ENCODE results near the gene KCNH6.

Gene KCNH6

DNA sequence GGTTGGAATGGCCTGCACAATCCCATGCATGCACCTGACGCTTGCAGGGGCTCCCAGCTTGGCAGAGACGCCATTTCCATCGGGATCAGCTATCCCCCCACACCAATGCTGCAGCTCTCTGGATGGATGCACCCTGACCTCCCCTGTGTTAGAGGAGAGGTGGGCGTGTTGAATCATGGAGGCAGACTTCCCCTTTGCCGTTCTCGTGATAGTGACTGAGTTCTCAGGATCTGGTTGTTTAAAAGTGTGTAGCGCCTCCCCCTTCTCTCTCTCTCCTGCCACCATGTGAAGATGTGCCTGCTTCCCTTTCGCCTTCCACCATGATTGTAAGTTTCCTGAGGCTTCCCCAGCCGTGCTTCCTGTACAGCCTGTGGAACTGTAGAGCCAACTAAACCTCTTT, 17.8 kb upstream of the KCNH6 start:
- Mint-ChIP-seq H3K36me3 (ENCODE audit: insufficient read depth) (peaks cover 3% of the 10 kb centered on the region), H3K4me3 (no peak overlapping the region), H3K27ac (ENCODE audit: low read depth) (no peak overlapping the region), H3K4me1 (no peaks in the 10 kb centered on the region), H3K9me3 (no peaks in the 10 kb centered on the region), H3K27me3 (peaks cover 94% of the 10 kb centered on the region)
- ATAC-seq (replicated peaks; ENCODE audit: extremely low read depth, poor library complexity, severe bottlenecking): no peak
- no peak for DNase-seq (ENCODE audit: low spot score in 2 of 2)

DNA sequence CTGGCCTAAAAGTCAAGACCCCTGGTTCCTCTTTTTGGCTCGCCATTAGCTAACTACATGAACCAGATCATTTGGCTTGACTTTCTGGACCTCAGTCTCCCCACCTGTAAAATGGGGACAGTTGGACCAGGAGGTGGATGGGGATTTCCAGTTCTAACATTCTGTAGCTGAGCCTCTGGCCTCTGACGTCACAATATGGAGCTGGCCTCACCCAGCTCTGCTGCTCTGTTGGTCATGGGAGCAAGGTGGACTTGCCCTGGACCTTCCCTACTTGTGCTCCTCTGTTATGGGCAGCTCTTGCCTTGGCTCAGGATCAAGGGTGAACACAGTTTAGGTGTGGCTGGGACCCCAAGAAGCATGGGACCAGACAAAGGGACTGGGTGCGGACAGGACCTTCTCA, 16.5 kb upstream of the KCNH6 start:
- Mint-ChIP-seq H3K4me1 (no peaks in the 10 kb centered on the region), H3K27ac (ENCODE audit: low read depth) (no peak overlapping the region), H3K9me3 (no peaks in the 10 kb centered on the region), H3K27me3 (peaks cover 81% of the 10 kb centered on the region), H3K4me3 (no peak overlapping the region), H3K36me3 (ENCODE audit: insufficient read depth) (no peaks in the 10 kb centered on the region)
- ATAC-seq (replicated peaks; ENCODE audit: extremely low read depth, poor library complexity, severe bottlenecking) (no peak), DNase-seq (ENCODE audit: low spot score in 2 of 2) (no peak)

DNA sequence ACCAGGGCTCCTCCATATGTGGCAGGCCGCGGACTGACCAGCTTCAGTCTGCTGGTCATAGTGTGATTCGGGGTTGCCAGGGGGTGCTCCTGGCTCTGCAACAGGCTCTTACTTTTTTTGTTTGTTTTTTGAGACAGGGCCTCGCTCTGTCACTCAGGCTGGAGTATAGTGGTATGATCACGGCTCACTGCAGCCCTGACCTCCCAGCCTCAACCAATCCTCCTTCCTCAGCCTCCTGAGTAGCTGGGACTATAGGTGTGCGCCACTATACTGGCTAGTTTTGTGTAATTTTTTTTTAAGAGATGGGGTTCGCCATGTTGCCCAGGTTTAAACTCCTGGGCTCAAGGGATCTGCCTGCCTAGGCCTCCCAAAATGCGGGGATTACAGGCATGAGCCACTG, 11.8 kb upstream of the KCNH6 start:
- Mint-ChIP-seq H3K9me3 (no peaks in the 10 kb centered on the region), H3K36me3 (ENCODE audit: insufficient read depth) (no peaks in the 10 kb centered on the region), H3K27ac (ENCODE audit: low read depth) (no peak overlapping the region), H3K27me3 (peaks cover 47% of the 10 kb centered on the region), H3K4me3 (no peak overlapping the region), H3K4me1 (no peaks in the 10 kb centered on the region)
- ATAC-seq (replicated peaks; ENCODE audit: extremely low read depth, poor library complexity, severe bottlenecking) (no peak), DNase-seq (ENCODE audit: low spot score in 2 of 2) (no peak)

DNA sequence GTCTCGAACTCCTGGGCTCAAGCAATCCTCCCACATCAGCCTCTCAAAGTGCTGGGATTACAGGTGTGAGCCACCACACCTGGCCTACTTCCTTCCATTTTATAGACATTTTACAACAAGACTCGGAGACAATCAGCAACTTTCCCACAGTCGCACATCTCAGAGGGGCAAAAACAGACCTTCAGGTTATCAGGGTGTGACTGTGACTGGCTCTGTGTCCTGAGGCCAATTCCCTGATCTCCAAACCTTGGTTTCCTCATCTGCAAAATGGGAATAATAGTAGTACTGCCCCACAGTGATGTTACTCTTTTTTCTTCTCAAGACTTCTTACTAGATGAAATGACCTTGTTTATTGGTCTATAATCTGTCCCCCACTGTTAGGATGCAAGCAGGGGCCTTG, 10.8 kb upstream of the KCNH6 start:
- no peak overlapping the region for H3K27ac Mint-ChIP-seq (ENCODE audit: low read depth)
- no peaks in the 10 kb centered on the region for H3K9me3 Mint-ChIP-seq
- no peak overlapping the region for H3K4me3 Mint-ChIP-seq
- no peak for DNase-seq (ENCODE audit: low spot score in 2 of 2)
- ATAC-seq (replicated peaks; ENCODE audit: extremely low read depth, poor library complexity, severe bottlenecking): no peak
- no peaks in the 10 kb centered on the region for H3K4me1 Mint-ChIP-seq
- peaks cover 47% of the 10 kb centered on the region for H3K27me3 Mint-ChIP-seq
- H3K36me3 Mint-ChIP-seq (ENCODE audit: insufficient read depth): no peaks in the 10 kb centered on the region

DNA sequence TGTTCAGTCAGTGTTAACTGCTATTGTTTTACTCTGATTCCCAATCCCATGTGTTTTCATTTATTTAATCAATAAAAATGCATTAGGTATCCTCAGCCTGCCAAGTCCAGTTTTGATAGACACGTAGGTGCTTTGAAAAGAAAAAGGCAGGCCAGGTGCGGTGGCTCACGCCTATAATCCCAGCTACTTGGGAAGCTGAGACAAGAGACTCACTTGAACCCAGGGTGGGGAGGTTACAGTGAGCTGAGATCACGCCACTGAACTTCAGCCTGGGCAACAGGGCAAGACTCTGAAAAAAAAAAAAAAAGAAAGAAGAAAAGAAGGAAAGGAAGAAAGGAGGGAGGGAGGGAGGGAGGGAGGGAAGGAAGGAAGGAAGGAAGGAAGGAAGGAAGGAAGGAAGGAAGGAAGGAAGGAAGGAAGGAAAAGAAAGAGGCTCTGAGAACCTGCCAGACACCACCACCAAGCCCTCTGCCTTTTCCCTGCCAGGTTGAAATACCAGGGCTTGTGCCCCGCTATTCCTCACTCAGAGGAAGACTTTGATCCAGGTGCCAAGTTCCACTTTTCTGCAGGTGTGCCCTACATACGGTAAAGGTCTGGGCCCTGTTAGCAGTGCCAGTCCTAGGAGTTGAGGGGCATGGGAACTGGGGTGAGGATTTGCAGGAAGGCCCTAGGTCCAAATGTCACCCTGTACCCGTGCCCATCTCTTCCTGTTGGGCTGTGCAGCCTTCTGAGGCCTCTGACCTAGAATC, 10.1 kb upstream of the KCNH6 start:
- H3K27ac Mint-ChIP-seq (ENCODE audit: low read depth): no peak overlapping the region
- no peaks in the 10 kb centered on the region for H3K4me1 Mint-ChIP-seq
- H3K4me3 Mint-ChIP-seq: no peak overlapping the region
- DNase-seq (ENCODE audit: low spot score in 2 of 2) (no peak), ATAC-seq (replicated peaks; ENCODE audit: extremely low read depth, poor library complexity, severe bottlenecking) (no peak)
- no peaks in the 10 kb centered on the region for H3K36me3 Mint-ChIP-seq (ENCODE audit: insufficient read depth)
- H3K9me3 Mint-ChIP-seq: no peaks in the 10 kb centered on the region
- H3K27me3 Mint-ChIP-seq: peaks cover 45% of the 10 kb centered on the region

DNA sequence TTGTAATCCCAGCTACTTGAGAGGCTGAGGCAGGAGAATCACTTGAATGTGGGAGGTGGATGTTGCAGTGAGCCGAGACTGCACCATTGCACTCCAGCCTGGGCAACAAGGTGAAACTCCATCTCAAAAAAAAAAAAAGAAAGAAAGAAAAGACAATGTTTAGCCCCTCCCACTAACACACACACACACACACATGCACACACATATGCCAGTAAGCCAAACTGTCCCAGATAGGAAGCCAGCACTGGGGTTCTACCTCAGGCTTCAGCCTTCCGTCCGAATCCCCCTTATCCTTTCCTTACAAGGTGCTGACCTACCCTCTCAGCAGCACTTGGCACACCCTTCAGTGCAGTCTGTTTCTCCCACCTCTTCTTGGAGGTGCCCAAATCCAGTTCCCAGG, 8.7 kb upstream of the KCNH6 start:
- Mint-ChIP-seq H3K4me1 (no peaks in the 10 kb centered on the region), H3K27ac (ENCODE audit: low read depth) (no peak overlapping the region), H3K4me3 (no peak overlapping the region), H3K27me3 (peaks cover 32% of the 10 kb centered on the region), H3K9me3 (no peaks in the 10 kb centered on the region), H3K36me3 (ENCODE audit: insufficient read depth) (no peaks in the 10 kb centered on the region)
- DNase-seq (ENCODE audit: low spot score in 2 of 2): no peak
- ATAC-seq (replicated peaks; ENCODE audit: extremely low read depth, poor library complexity, severe bottlenecking): no peak

DNA sequence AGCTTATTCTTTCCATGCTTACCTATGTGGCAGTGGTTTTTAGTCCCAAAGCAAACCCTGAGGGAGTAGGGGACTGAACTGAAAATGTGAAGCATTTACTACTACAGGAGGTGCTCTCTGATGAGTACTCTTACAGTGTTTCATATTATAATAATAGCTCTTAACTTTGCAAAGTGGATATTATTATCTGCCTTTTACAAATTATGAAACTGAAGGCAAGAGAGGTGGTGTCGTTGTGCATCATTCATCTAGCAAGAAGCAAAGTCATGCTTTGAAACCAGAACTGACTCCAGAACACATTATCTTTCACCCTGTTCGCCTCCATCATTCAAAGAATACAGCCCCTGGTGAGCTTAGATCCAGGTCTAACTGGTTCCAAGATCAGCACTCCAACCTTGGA, 8.2 kb upstream of the KCNH6 start:
- Mint-ChIP-seq H3K27ac (ENCODE audit: low read depth) (no peak overlapping the region), H3K36me3 (ENCODE audit: insufficient read depth) (no peaks in the 10 kb centered on the region), H3K4me1 (no peaks in the 10 kb centered on the region), H3K27me3 (peaks cover 27% of the 10 kb centered on the region), H3K4me3 (no peak overlapping the region), H3K9me3 (no peaks in the 10 kb centered on the region)
- DNase-seq (ENCODE audit: low spot score in 2 of 2) (no peak), ATAC-seq (replicated peaks; ENCODE audit: extremely low read depth, poor library complexity, severe bottlenecking) (no peak)

DNA sequence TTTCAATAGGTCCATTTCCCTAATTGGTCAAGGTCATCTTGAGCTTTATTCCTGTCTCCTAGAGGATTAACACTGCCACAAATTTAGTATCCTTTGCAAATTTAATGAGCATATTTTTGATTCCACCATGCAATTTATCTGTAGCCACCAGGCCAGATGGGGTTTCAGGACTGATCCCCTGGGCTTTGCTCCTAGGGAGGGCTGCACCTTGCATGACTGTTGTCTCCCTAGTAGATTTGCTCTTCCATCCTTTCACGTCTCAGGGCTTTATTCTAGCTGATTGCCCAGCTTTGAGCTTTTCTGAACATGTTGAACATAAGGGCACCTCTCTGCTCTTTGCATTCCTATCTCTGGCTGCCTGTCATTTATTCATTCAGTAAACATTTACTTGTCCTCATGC, 7.7 kb upstream of the KCNH6 start:
- no peaks in the 10 kb centered on the region for H3K9me3 Mint-ChIP-seq
- H3K4me1 Mint-ChIP-seq: no peaks in the 10 kb centered on the region
- peaks cover 24% of the 10 kb centered on the region for H3K27me3 Mint-ChIP-seq
- H3K4me3 Mint-ChIP-seq: no peak overlapping the region
- H3K36me3 Mint-ChIP-seq (ENCODE audit: insufficient read depth): no peaks in the 10 kb centered on the region
- DNase-seq (ENCODE audit: low spot score in 2 of 2): no peak
- no peak overlapping the region for H3K27ac Mint-ChIP-seq (ENCODE audit: low read depth)
- ATAC-seq (replicated peaks; ENCODE audit: extremely low read depth, poor library complexity, severe bottlenecking): no peak

DNA sequence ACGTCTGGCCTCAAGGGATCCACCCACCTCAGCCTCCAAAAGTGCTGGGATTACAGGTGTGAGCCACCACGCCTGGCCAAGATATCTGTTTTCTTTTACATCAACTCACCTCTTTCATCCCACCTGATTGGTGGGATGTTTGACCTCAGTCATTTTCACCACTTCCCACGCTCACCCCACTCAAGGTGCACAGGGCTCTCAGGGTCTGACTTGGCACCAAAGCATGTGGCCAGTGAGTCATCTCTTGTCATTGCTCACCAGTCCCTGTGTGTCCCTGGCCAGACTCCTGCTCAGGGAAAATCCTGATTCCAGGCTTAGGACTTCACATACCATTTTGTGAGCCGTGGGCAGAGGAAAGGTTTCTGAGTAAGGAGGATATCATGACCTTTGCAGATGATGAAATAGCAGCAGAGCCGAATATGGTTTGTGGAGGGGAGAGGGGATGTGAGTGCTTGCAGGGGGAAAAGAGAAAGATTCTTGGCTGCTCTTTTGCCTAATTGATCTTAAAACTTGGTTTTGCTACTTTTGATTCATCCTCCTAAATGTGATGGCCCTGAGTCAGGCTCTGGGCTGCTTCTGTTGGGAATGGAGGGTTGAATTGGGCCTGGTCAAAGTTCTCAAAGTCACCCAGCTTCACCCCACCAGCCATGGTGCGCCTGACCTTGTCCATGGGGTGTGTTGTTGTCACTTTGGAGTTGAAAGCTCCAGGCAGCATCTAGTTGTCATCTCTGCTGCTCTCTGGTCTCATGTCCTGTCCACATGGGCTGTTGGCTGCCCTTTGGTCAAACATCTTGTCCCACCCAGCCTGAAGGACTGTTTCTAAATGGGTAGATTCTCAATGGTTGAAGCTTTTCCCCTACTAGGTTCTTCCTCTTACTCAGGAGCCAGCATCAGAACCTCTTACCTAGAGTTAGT, 6.0 kb upstream of the KCNH6 start:
- no peak for DNase-seq (ENCODE audit: low spot score in 2 of 2)
- H3K4me1 Mint-ChIP-seq: no peaks in the 10 kb centered on the region
- no peaks in the 10 kb centered on the region for H3K36me3 Mint-ChIP-seq (ENCODE audit: insufficient read depth)
- ATAC-seq (replicated peaks; ENCODE audit: extremely low read depth, poor library complexity, severe bottlenecking): no peak
- H3K4me3 Mint-ChIP-seq: no peak overlapping the region
- peaks cover 31% of the 10 kb centered on the region for H3K27me3 Mint-ChIP-seq
- no peaks in the 10 kb centered on the region for H3K9me3 Mint-ChIP-seq
- H3K27ac Mint-ChIP-seq (ENCODE audit: low read depth): no peak overlapping the region

DNA sequence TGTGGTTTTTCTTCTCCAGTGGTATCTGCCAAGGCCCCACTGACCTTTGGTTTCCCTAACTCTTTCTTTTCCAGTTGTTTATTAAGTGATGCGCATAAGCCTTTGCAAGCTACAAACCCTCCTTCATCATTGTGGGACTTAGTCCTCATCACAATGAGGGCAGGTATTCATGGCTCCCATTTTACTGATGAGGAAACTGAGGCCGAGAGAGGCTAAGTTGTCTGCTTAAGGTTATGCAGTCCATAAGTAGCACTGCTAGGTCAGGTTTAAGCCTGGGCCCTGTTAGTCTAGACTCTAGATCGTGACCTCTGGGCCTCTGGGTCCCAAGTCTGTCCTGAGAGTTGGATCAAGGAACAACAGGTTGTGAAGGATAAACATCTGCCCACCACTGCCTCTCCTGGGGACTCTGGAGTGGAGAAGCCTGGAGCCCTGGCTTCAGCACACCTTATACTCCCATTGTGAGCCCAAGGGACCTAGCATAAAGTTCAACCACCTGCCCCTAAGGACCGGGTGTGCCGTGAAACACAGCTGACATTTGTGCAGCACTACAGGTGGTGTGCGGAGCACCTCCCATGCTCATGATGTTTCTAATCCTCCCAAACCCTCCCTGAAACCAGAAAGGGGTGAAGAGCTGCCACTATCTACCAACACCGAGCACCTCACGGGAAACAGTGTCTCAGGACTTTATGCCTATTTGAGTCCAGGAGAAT, 5.2 kb upstream of the KCNH6 start:
- Mint-ChIP-seq H3K27me3 (peaks cover 34% of the 10 kb centered on the region), H3K4me1 (no peaks in the 10 kb centered on the region), H3K27ac (ENCODE audit: low read depth) (no peak overlapping the region), H3K9me3 (no peaks in the 10 kb centered on the region), H3K36me3 (ENCODE audit: insufficient read depth) (no peaks in the 10 kb centered on the region), H3K4me3 (no peak overlapping the region)
- DNase-seq (ENCODE audit: low spot score in 2 of 2): no peak
- no peak for ATAC-seq (replicated peaks; ENCODE audit: extremely low read depth, poor library complexity, severe bottlenecking)

DNA sequence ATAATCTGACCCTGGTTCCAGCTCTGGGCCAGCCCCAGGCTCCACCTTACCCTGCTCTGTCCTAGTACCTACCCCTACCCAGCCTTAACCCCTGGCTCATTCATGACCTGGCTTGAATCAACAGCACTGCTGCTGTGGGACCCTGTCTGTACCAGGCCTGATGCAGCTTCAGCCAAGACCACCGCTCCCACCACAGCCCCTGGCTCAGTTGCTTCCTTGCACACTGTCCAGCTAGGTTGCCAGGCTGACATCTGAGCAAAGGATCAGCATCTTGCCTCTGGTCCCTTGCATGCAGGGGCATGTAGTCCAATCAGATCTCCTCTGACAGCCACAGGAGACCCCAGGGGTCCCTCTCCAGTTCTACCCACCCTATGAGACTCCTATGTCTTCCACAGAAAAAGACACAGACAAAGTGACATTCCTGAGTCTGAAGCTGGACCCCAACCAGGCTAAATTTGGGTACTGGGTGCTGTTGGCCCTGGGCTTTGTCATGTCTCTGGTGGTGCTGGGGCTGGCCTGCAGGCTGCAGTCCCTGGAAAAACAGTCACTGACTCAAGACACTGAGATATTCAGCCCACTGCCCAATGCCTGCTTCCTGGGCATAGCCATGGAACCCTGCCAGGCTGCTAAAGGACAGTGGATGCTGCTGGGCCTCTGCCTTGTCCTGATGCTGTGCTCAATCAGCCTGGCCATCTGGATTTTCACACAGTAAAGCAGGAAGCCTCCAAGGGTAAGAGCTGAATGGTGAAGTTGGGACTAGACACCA, 3.9 kb upstream of the KCNH6 start:
- Mint-ChIP-seq H3K9me3 (no peaks in the 10 kb centered on the region), H3K4me1 (peaks cover 9% of the 10 kb centered on the region), H3K27me3 (peaks cover 38% of the 10 kb centered on the region), H3K4me3 (no peak overlapping the region), H3K36me3 (ENCODE audit: insufficient read depth) (no peaks in the 10 kb centered on the region), H3K27ac (ENCODE audit: low read depth) (no peak overlapping the region)
- ATAC-seq (replicated peaks; ENCODE audit: extremely low read depth, poor library complexity, severe bottlenecking) (no peak), DNase-seq (ENCODE audit: low spot score in 2 of 2) (no peak)
